ENCODE results near the gene ARL16.

DNA sequence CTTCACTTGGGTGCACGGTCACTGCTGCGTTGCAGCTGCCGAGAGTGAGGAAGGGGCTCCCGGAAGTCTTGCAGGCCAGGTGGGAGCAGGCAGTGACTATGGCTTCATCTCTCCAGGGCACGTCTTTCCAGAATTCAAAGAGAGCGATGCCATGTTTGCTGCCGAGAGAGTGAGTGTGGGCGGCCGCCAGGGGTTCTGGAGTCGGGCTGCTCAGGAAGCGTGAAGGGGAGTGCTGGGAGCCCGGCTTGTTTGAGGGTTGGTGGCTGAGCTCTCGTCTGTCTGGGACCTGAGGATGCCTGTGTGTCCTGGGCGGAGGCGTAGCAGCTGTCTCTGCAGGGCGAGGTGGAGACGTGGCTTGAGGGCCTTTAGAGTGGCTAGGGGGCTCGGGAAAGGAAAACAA is 6.5 kb upstream of the ARL16 start:
- TF ChIP-seq, protein P1, sequence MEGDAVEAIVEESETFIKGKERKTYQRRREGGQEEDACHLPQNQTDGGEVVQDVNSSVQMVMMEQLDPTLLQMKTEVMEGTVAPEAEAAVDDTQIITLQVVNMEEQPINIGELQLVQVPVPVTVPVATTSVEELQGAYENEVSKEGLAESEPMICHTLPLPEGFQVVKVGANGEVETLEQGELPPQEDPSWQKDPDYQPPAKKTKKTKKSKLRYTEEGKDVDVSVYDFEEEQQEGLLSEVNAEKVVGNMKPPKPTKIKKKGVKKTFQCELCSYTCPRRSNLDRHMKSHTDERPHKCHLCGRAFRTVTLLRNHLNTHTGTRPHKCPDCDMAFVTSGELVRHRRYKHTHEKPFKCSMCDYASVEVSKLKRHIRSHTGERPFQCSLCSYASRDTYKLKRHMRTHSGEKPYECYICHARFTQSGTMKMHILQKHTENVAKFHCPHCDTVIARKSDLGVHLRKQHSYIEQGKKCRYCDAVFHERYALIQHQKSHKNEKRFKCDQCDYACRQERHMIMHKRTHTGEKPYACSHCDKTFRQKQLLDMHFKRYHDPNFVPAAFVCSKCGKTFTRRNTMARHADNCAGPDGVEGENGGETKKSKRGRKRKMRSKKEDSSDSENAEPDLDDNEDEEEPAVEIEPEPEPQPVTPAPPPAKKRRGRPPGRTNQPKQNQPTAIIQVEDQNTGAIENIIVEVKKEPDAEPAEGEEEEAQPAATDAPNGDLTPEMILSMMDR (conservative IDR thresholded peaks at IDR 0.05; ENCODE audit: low read depth, low read length) = no peak
- TF ChIP-seq NFE2L2 (IDR thresholded peaks at IDR 0.05; ENCODE audit: low read depth, low read length) (no peak), ELK1 (IDR thresholded peaks at IDR 0.05; ENCODE audit: borderline replicate concordance, low read depth, low read length) (no peak), RFX5 (IDR thresholded peaks at IDR 0.05; ENCODE audit: low read depth, low read length) (no peak), POLR2A (IDR thresholded peaks at IDR 0.05; ENCODE audit: low read depth, low read length) (no peak), SMC3 (IDR thresholded peaks at IDR 0.05; ENCODE audit: low read depth, low read length) (no peak), RAD21 (IDR thresholded peaks at IDR 0.05; ENCODE audit: low read length) (no peak), CHD1 (IDR thresholded peaks at IDR 0.05; ENCODE audit: low read depth, low read length) (no peak), MAFK (IDR thresholded peaks at IDR 0.05; ENCODE audit: low read depth, low read length) (no peak), FOS (IDR thresholded peaks at IDR 0.05; ENCODE audit: low read depth, low read length) (no peak), MXI1 (IDR thresholded peaks at IDR 0.05; ENCODE audit: borderline replicate concordance, low read depth, low read length) (no peak), USF2 (IDR thresholded peaks at IDR 0.05; ENCODE audit: low read depth, low read length) (no peak), CEBPB (IDR thresholded peaks at IDR 0.05; ENCODE audit: low read depth, low read length) (no peak), BHLHE40 (IDR thresholded peaks at IDR 0.05; ENCODE audit: low read depth, low read length) (no peak)

Measured in IMR-90 (cell line).